Pons (tissue), 1 donor: ENCODE data around the gene DRG1.
"Not testable (repeated sequence)": the region's sequence is repeated elsewhere in the genome, so short reads cannot be mapped to it uniquely, and the experiment has no call there.

ENCODE experiments used
- DNase-seq: peaks from one replicate; pipeline ENCODE4 v3.0.0-alpha.2; 2016; ENCODE audit warnings: low spot score

Gene DRG1

GRCh38 chr22:31442768-31443489 lies 43.5 kb downstream of the DRG1 start:
- DNase-seq: no peak

GRCh38 chr22:31443516-31443915 lies 44.1 kb downstream of the DRG1 start:
- no peak for DNase-seq

GRCh38 chr22:31445642-31446041 lies 46.2 kb downstream of the DRG1 start:
- no peak for DNase-seq

GRCh38 chr22:31446208-31446607 lies 46.8 kb downstream of the DRG1 start:
- DNase-seq: no peak

- DNase-seq: no peak
Measured at GRCh38 chr22:31446767-31447166, 47.4 kb downstream of the DRG1 start.

GRCh38 chr22:31447337-31447736 lies 47.9 kb downstream of the DRG1 start:
- DNase-seq: no peak

- no peak for DNase-seq
Measured at GRCh38 chr22:31448382-31448781, 49.0 kb downstream of the DRG1 start.

- DNase-seq: no peak
Measured at GRCh38 chr22:31449506-31449905, 50.1 kb downstream of the DRG1 start.

GRCh38 chr22:31451709-31452571 lies 52.5 kb downstream of the DRG1 start:
- DNase-seq: peak; percentile 14

GRCh38 chr22:31461699-31462098 lies 62.3 kb downstream of the DRG1 start:
- no peak for DNase-seq

- no peak for DNase-seq
Measured at GRCh38 chr22:31465307-31465706, 65.9 kb downstream of the DRG1 start.

GRCh38 chr22:31474743-31475142 lies 75.3 kb downstream of the DRG1 start:
- no peak for DNase-seq

- DNase-seq: no peak
Measured at GRCh38 chr22:31475800-31476199, 76.4 kb downstream of the DRG1 start.

- DNase-seq: no peak
Measured at GRCh38 chr22:31477329-31477728, 77.9 kb downstream of the DRG1 start.

GRCh38 chr22:31481129-31481528 lies 81.7 kb downstream of the DRG1 start:
- DNase-seq: no peak

- DNase-seq: not testable (repeated sequence)
Measured at GRCh38 chr22:31482470-31482869, 83.1 kb downstream of the DRG1 start.
